Superior temporal gyrus (tissue), 1 donor: ENCODE results near the gene OR2AG2.
A peak's percentile ranks its signal among the peaks of the same experiment; 100 is the strongest.

Experiments used
- DNase-seq: peaks from one replicate; pipeline ENCODE4 v3.0.0-alpha.2; 2016; ENCODE audit errors: extremely low spot score

The OR2AG2 gene

GRCh38 chr11:6738590-6738989, 33.2 kb downstream of the OR2AG2 start:
- DNase-seq = no peak

- DNase-seq = peak; percentile 67
Observed at GRCh38 chr11:6737872-6738466, 33.8 kb downstream of the OR2AG2 start.

DNA sequence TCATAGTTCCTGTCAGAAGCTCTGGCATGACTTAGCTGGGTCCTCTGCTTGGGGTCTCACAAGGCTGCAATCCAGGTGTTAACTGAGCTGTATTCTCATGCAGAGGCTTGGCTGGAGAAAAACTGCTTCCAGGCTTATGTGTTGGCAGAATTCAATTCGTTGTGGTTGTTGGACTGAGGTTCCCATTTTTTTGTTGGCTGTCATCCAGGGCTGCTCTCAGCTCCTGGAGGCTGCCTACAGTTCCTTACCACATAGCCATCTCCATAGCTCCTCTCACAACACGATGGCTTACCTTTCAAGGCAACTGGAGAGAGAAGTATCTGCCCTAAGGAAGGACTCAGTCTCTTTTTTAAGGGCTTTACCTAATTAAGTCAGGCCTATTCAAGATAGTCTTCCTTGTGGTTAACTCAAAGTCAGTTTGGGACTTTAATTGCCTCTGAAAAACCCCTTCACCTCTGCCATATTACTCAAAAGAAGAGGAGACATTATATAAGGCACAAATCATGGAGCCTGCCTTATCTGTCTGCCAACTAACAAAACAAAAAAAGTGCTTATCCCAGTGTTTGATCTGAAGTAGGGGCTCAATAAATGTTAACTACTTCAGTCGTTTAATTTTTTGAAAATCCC, 35.2 kb downstream of the OR2AG2 start:
- no peak for DNase-seq

DNA sequence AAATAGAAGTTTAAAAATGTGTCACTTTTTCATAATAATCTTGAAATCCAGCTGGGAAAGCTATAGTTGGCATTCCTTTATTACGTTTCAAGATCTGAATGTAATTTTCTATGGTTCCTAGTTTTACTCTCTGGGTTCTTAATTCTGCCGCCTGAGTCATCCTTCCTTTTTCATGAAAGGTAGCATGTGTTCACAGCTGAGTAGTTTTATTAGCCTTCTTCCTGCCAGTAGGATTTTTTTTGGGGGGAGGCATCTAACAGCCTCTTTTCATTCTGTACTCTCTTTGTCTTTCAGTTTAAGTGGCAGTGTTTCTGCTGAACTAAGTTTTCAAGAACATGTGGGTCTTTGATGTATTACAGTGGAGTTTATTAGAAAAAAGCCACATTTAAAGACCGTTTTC, 36.5 kb downstream of the OR2AG2 start:
- DNase-seq = no peak

DNA sequence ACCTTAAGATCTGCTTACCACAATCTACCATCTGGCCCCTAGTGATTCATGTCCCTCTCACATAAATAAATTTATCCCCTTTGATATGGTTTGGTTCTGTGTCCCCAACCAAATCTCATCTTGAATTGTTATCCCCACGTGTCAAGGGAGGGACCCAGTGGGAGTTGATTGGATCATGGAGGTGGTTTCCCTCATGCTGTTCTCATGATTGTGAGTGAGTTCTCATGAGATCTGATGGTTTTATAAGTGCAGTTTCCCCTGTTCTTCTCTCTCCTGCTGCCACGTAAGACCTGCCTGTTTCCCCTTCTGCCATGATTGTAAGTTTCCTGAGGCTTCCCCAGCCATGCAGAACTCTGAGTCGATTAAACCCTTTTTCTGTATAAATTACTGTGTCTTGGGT, 37.2 kb downstream of the OR2AG2 start:
- DNase-seq = no peak

DNA sequence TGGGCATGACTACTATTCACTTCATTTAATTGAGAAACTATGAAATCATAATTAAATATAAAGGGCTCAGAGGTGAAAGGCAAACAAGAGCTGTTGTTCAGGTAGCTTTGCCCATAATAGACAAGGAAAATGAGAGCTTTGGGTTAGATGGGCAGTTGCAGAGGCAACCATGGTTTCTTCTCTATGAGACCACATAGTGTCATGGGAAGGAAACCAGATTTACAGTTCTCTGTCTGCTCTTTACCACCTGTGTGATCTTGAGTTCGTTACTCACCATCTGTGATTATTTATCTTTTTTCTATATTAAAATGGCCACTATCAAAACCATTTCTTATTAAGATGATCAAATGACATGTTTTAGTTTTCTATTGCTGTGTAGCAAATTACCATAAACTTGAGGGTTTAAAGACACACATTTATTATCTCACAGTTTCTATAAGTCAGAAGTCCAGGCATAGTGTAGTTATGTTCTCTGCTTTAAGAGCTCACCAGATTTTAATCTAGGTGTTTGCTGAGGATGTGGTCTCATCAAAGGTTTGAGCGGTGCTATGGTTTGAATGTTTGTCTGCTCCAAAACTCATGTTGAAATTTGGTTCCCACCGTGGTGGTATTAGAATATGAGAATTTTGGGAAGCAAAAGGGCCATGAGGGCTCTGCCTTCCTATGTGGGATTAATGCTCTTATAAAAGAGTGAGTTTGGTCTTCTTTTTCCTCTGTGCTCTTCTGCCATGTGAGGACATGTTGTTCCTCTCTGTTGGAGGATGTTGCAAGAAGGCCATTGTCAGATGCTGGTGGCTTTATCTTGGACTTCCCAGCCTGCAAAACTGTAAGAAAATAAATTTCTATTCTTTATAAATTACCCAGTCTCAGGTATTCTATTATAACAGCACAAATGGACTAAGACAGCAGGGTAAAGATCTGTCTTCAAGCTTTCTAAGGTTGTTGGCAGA, 38.2 kb downstream of the OR2AG2 start:
- DNase-seq = no peak

DNA sequence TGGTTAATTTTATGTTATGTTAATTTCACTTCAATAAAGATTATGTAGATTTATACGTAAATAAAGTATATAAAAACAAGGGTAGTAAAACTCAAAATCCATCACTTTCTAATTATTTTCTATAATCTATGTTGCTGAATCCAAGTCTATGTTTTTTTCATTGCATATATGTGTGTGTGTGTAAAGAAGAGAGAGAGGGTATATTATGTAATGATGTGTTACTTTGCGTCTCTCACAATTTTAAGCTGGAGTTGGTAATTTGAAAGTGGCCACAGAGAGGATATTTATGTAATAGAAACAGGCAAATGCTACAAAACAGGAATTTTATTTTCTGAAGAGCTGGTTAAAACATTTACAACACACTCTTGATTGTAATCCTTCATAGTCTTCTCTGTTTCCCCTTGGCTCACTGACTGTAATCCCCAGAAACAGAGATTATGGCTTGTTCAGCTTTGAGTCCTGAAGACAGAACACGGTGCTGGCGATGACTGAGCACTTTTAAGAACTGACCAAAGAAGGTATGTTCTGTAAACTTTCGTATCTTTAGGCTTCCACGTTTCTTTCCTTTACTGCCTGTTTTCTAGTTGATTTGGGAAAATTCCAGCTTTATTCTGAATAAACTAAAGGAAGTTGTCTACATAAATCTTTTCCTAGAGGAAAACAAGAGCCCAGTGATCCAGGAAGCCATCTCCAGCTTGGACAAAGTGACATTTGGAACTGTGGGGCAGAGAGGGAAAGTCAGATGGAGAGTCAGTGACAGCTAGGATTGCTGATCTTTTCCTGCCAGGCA, 43.6 kb downstream of the OR2AG2 start:
- DNase-seq = no peak

DNA sequence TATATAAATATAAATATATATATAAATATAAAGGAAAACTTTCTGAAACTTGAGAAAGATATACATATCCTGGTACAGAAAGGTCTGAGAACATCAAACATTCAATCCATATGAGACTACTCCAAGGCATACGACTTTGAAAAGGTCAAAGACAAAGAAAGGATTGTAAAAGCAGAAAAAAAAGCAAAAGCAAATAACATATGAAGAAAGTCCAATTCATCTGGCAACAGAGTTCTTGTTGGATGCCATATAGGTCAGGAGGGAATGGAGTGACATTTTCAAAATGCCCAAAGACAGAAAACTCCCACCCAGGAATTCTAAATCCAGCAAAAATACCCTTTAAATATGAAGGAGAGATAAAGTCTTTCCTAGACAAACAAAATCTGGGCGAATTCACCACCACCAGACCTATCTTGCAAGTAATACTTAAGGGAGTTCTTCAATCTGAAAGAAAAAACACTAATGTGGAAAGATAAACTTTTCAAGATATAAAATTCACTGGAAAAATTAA, 46.3 kb downstream of the OR2AG2 start:
- no peak for DNase-seq

GRCh38 chr11:6724013-6724412, 47.8 kb downstream of the OR2AG2 start:
- no peak for DNase-seq

DNA sequence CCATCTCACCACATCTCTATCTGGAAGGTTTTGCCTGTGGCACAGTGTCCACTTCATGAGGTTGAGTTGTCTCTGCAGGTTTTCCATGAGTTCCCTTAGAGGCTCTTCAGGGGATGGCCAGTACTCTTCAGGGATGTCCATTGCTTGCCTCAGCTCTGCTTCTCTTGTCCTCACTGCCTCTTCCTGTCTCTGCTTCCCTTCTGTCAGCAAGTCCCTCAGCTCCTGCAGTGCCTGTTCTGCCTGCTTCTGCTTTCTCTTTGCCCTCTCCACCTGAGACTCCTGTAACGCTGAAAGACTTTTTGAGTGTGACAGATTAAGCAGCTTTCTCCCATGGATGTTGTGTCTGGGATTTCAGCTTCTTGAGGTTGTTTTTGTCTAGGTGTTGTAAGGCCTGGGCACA, 50.4 kb downstream of the OR2AG2 start:
- DNase-seq = no peak

DNA sequence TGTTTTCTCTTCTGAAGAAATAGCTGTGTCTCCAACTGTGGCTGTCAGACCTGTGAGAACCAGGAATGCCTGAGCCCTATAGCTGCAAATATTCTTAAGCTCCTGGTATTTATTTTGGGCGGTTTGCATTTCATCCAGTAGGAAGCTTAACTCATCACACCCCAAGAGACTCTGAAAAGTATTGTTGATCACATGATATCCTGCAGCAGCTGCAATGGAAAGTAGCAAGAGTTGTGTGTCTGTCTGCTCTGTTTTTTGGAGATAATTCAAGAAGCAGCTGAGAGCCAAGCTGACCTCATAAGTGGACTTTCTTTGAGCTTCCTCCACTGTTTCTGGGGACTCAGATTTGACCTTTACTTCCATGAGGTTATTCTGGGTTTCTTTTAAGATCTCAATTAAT, 52.2 kb downstream of the OR2AG2 start:
- DNase-seq = no peak

GRCh38 chr11:6717426-6717825, 54.4 kb downstream of the OR2AG2 start:
- DNase-seq = no peak
